ENCODE measurements around the gene SLC2A8.

Gene SLC2A8

GRCh38 chr9:127452691-127453090 lies 55.7 kb downstream of the SLC2A8 start:
- no peak for DNase-seq (ENCODE audit: low read depth)
- no peak overlapping the region for H3K4me3 ChIP-seq (ENCODE audit: low read length)
- no peak for TF ChIP-seq CTCF (IDR thresholded peaks at IDR 0.05; ENCODE audit: insufficient read depth, low read depth, low read length, missing control alignments)

- peak; percentile 54 for TF ChIP-seq CTCF (IDR thresholded peaks at IDR 0.05; ENCODE audit: insufficient read depth, low read depth, low read length, missing control alignments)
- no peak overlapping the region for H3K4me3 ChIP-seq (ENCODE audit: low read length)
- peak; percentile 51 for DNase-seq (ENCODE audit: low read depth)
Observed at GRCh38 chr9:127455324-127455992, 58.5 kb downstream of the SLC2A8 start.

- TF ChIP-seq CTCF (IDR thresholded peaks at IDR 0.05; ENCODE audit: insufficient read depth, low read depth, low read length, missing control alignments), result no peak
- no peak overlapping the region for H3K4me3 ChIP-seq (ENCODE audit: low read length)
- DNase-seq (ENCODE audit: low read depth), result no peak
Observed at GRCh38 chr9:127457191-127457878, 60.4 kb downstream of the SLC2A8 start.
